Trophoblast cell (in vitro differentiated cells and primary cell): ENCODE results near the gene CNPY1.

Experiments
- DNase-seq, 2 donors: peaks; one replicate each; pipeline ENCODE4 v3.0.0-alpha.2; 2016
- H2AFZ ChIP-seq: 2 replicates; pipeline ENCODE4 v1.6.1; 2013; ENCODE audit warnings: low read length, moderate library complexity, mild to moderate bottlenecking; ENCODE audit not compliant: insufficient read depth, poor library complexity
- H2AK5ac ChIP-seq: 2 replicates; pipeline ENCODE4 v1.6.1; 2013; ENCODE audit warnings: mild to moderate bottlenecking, low read length
- H2BK120ac ChIP-seq: 2 replicates; pipeline ENCODE4 v1.6.1; 2013; ENCODE audit warnings: low read length, mild to moderate bottlenecking, moderate library complexity; ENCODE audit not compliant: insufficient read depth, poor library complexity
- H2BK12ac ChIP-seq: 2 replicates; pipeline ENCODE4 v1.6.1; 2013; ENCODE audit warnings: mild to moderate bottlenecking, low read length, moderate library complexity
- H2BK5ac ChIP-seq: 2 replicates; pipeline ENCODE4 v1.6.1; 2013; ENCODE audit warnings: low read length, low read depth, moderate library complexity, mild to moderate bottlenecking; ENCODE audit not compliant: poor library complexity
- H3K14ac ChIP-seq: 2 replicates; pipeline ENCODE4 v1.6.1; 2013; ENCODE audit warnings: mild to moderate bottlenecking, low read length
- H3K18ac ChIP-seq: 2 replicates; pipeline ENCODE4 v1.6.1; 2013; ENCODE audit warnings: mild to moderate bottlenecking, low read length
- H3K23ac ChIP-seq: 2 replicates; pipeline ENCODE4 v1.6.1; 2013; ENCODE audit warnings: low read length
- H3K27ac ChIP-seq: 2 replicates; pipeline ENCODE4 v1.5.1; 2013; ENCODE audit warnings: low read depth, mild to moderate bottlenecking, inconsistent platforms, low read length, moderate library complexity
- H3K27me3 ChIP-seq: 2 replicates; pipeline ENCODE4 v1.6.1; 2013; ENCODE audit warnings: inconsistent platforms, mild to moderate bottlenecking, low read length, moderate library complexity; ENCODE audit not compliant: insufficient read depth
- H3K36me3 ChIP-seq, 2 experiments: 1 replicate in 1 of 2; 2 replicates in 1 of 2; pipeline ENCODE4 v1.6.1; 2013; ENCODE audit warnings: low read length in 2 of 2, mild to moderate bottlenecking in 2 of 2, moderate library complexity in 1 of 2; ENCODE audit not compliant: insufficient read depth in 2 of 2, control insufficient read depth in 1 of 2
- H3K4ac ChIP-seq: 2 replicates; pipeline ENCODE4 v1.6.1; 2013; ENCODE audit warnings: low read depth, mild to moderate bottlenecking, low read length, moderate library complexity
- H3K4me1 ChIP-seq, 2 experiments: 1 replicate in 1 of 2; 2 replicates in 1 of 2; pipeline ENCODE4 v1.6.1; 2013; ENCODE audit warnings: low read length in 2 of 2, mild to moderate bottlenecking in 2 of 2, moderate library complexity in 1 of 2; ENCODE audit not compliant: insufficient read depth in 2 of 2, control insufficient read depth in 1 of 2
- H3K4me2 ChIP-seq: 2 replicates; pipeline ENCODE4 v1.6.1; 2013; ENCODE audit warnings: inconsistent platforms, mild to moderate bottlenecking, low read length, moderate library complexity
- H3K4me3 ChIP-seq: 2 replicates; pipeline ENCODE4 v1.5.1; 2013; ENCODE audit warnings: mild to moderate bottlenecking, low read depth, low read length, inconsistent platforms
- H3K79me1 ChIP-seq: one replicate; pipeline ENCODE4 v1.6.1; 2013; ENCODE audit warnings: low read length
- H3K79me2 ChIP-seq: 2 replicates; pipeline ENCODE4 v1.6.1; 2013; ENCODE audit warnings: low read length, mild to moderate bottlenecking; ENCODE audit not compliant: control insufficient read depth, insufficient read depth, poor library complexity
- H3K9ac ChIP-seq: 2 replicates; pipeline ENCODE4 v1.6.1; 2013; ENCODE audit warnings: mild to moderate bottlenecking, low read length
- H3K9me3 ChIP-seq: 2 replicates; pipeline ENCODE4 v1.6.1; 2013; ENCODE audit warnings: low read depth, mild to moderate bottlenecking, control low read depth, inconsistent platforms, low read length; ENCODE audit not compliant: insufficient read depth
- H4K12ac ChIP-seq: 2 replicates; pipeline ENCODE4 v1.6.1; 2013; ENCODE audit warnings: low read depth, mild to moderate bottlenecking, low read length, moderate library complexity
- H4K8ac ChIP-seq: 2 replicates; pipeline ENCODE4 v1.6.1; 2013; ENCODE audit warnings: low read depth, mild to moderate bottlenecking, low read length, moderate library complexity
- H4K91ac ChIP-seq: one replicate; pipeline ENCODE4 v1.6.1; 2013; ENCODE audit warnings: low read depth, mild to moderate bottlenecking, low read length, moderate library complexity
- WGBS: extraction: QIAGEN DNeasy Blood & Tissue Kit; methylation state at CpG from one replicate; pipeline ENCODE4 v1.1.7; 2013; ENCODE audit warnings: missing lambda C conversion rate; ENCODE audit not compliant: insufficient read length, insufficient coverage; ENCODE audit errors: extremely low coverage; 5-methylcytosine and 5-hydroxymethylcytosine counted together

The CNPY1 gene

GRCh38 chr7:155591055-155591775 lies 44.9 kb upstream of the CNPY1 start:
- Histone ChIP-seq H4K8ac (no peak overlapping the region), H3K79me1 (no peaks in the 10 kb centered on the region), H2BK120ac (no peak overlapping the region), H2AK5ac (no peak overlapping the region), H2BK12ac (no peak overlapping the region), H4K12ac (no peak overlapping the region), H4K91ac (no peak overlapping the region), H3K18ac (no peak overlapping the region), H3K23ac (no peak overlapping the region), H3K4me3 (no peak overlapping the region), H3K36me3 (no peaks in the 10 kb centered on the region), H3K14ac (no peak overlapping the region), H3K4ac (no peak overlapping the region), H3K79me2 (no peaks in the 10 kb centered on the region), H3K27ac (no peak overlapping the region), H3K4me2 (no peak overlapping the region), H2AFZ (no peak overlapping the region), H3K27me3 (no peaks in the 10 kb centered on the region), H3K9ac (no peak overlapping the region), H3K9me3 (peaks cover under 1% of the 10 kb centered on the region), H3K4me1 (peaks cover 0 to 6% of the 10 kb centered on the region in 2 experiments), H2BK5ac (no peak overlapping the region)
- DNase-seq, result no peak
- no CpG with 5 or more reads among the region's 14 CpGs for WGBS

GRCh38 chr7:155590215-155591018 lies 44.1 kb upstream of the CNPY1 start:
- Histone ChIP-seq H2AK5ac (no peak overlapping the region), H2BK5ac (no peak overlapping the region), H2AFZ (no peak overlapping the region), H3K18ac (no peak overlapping the region), H3K36me3 (no peaks in the 10 kb centered on the region), H4K12ac (no peak overlapping the region), H3K4ac (no peak overlapping the region), H3K27me3 (no peaks in the 10 kb centered on the region), H3K14ac (no peak overlapping the region), H3K4me1 (peaks cover 0 to 6% of the 10 kb centered on the region in 2 experiments), H3K23ac (no peak overlapping the region), H3K79me2 (no peaks in the 10 kb centered on the region), H3K27ac (no peak overlapping the region), H4K8ac (no peak overlapping the region), H2BK12ac (no peak overlapping the region), H3K79me1 (no peaks in the 10 kb centered on the region), H3K9me3 (no peaks in the 10 kb centered on the region), H3K9ac (no peak overlapping the region), H3K4me3 (no peak overlapping the region), H4K91ac (no peak overlapping the region), H3K4me2 (no peak overlapping the region), H2BK120ac (no peak overlapping the region)
- no CpG with 5 or more reads among the region's 20 CpGs for WGBS
- DNase-seq, result no peak

DNA sequence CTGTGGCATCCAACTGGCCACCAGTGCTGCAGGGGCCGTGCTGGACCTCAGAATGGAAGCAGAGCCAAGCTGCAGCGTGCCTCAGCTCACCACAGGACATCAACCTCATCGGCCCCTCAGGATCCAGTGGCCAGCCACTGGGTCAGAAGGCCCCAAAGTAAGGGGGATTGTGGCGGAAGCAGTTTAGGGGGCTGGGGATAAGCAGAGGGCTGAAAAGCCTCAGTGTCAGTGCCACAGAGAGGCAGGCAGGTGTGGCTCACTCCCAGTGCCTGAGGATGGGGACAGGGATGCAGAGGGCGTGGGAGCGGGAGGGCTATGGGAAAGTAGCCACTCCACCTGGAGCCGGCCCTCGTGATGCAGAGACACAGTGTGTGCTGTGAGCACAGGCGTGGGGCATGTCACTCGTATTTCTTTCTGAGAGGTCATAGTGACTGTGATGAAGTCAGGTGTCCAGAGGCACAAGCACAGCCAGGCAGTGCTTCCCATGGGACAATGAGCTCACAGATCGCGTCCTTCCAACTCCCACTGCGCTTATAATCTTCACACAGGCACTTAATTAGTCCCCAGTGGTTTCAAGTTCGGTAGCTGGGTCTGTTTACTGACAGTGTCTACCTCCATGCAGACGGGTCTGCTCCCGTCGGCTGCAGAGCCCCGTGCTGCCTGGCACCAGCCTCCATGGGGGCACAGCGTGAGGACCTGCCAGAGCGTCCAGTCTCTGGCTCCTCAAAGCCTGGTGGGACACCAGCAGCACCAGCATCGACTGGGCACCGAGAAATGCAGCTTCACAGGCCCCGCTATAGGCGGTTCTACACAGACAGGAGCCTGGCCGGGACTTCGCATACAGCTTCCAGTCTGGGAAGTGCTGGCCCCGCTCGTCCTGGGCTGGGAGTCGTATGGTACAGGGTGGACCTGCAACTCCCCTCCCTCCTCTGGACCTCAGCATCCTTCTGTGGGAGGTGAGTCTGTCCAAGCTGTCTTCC lies 42.9 kb upstream of the CNPY1 start:
- Histone ChIP-seq H4K91ac (no peak overlapping the region), H3K14ac (no peak overlapping the region), H2BK12ac (no peak overlapping the region), H3K27ac (no peak overlapping the region), H2AK5ac (no peak overlapping the region), H2AFZ (no peak overlapping the region), H2BK5ac (no peak overlapping the region), H3K27me3 (peaks cover 3% of the 10 kb centered on the region), H3K23ac (no peak overlapping the region), H3K4me1 (peaks cover 0 to 6% of the 10 kb centered on the region in 2 experiments), H3K9ac (no peak overlapping the region), H3K4me2 (no peak overlapping the region), H3K79me1 (no peaks in the 10 kb centered on the region), H2BK120ac (no peak overlapping the region), H4K12ac (no peak overlapping the region), H3K18ac (no peak overlapping the region), H3K9me3 (no peaks in the 10 kb centered on the region), H3K4ac (no peak overlapping the region), H3K36me3 (no peaks in the 10 kb centered on the region), H3K4me3 (no peak overlapping the region), H3K79me2 (no peaks in the 10 kb centered on the region), H4K8ac (no peak overlapping the region)
- no CpG with 5 or more reads among the region's 29 CpGs for WGBS
- DNase-seq, result no peak

- Histone ChIP-seq H4K12ac (no peak overlapping the region), H4K91ac (no peak overlapping the region), H3K79me1 (no peaks in the 10 kb centered on the region), H2BK5ac (no peak overlapping the region), H2BK120ac (no peak overlapping the region), H2AK5ac (no peak overlapping the region), H3K4me1 (peaks cover 0 to 6% of the 10 kb centered on the region in 2 experiments), H3K4ac (no peak overlapping the region), H4K8ac (no peak overlapping the region), H3K9ac (no peak overlapping the region), H3K23ac (no peak overlapping the region), H3K4me3 (no peak overlapping the region), H3K14ac (no peak overlapping the region), H3K27me3 (peaks cover 4% of the 10 kb centered on the region), H3K79me2 (no peaks in the 10 kb centered on the region), H2AFZ (no peak overlapping the region), H3K27ac (no peak overlapping the region), H3K4me2 (no peak overlapping the region), H3K36me3 (no peaks in the 10 kb centered on the region), H2BK12ac (no peak overlapping the region), H3K18ac (no peak overlapping the region), H3K9me3 (no peaks in the 10 kb centered on the region)
- WGBS, result no CpG with 5 or more reads among the region's 10 CpGs
- DNase-seq, result no peak
Observed at GRCh38 chr7:155588468-155588998, 42.2 kb upstream of the CNPY1 start.
